ENCODE data around the gene BLTP1.

The BLTP1 gene

GRCh38 chr4:122195718-122196117, 43.6 kb downstream of the BLTP1 start:
- H3K27ac ChIP-seq: no peak overlapping the region
- POLR2A ChIA-PET (ENCODE audit: low non-redundant PET): no interaction called here
- no peak for DNase-seq (ENCODE audit: low spot score)
- CTCF ChIA-PET: interaction anchor here (0.6 kb wide), 1 partner anchor 184 kb away, joined by 4 read pairs; no protein-coding TSS in a partner anchor
- TF ChIP-seq CTCF (conservative IDR thresholded peaks at IDR 0.05; ENCODE audit: low read depth): no peak

All from RWPE1 (cell line).